ENCODE data around the gene KCNB1. TPM values are rescaled to one million over a fixed set of nuclear protein-coding genes. Genes with fewer than 3 reads are reported as not detected.

Gene KCNB1
- polyA plus RNA-seq, 4 donors = 0.38 to 1.2 TPM; not detected in 2

- WGBS, 3 donors = 69 to 75% (median 69%) methylated on average over 6 of the region's 6 CpGs
- FAIRE-seq = no peak
- no peak for DNase-seq
- H3K4me1 ChIP-seq (ENCODE audit: control insufficient read depth in 3 of 3, insufficient read depth in 2 of 3, low read depth in 1 of 3, low read length in 2 of 3) = no peaks in the 10 kb centered on the region
- no peak overlapping the region for H3K4me3 ChIP-seq (ENCODE audit: low read depth in 1 of 3, low read length in 3 of 3)
- H3K9me3 ChIP-seq (ENCODE audit: control insufficient read depth in 2 of 2, insufficient read depth in 1 of 2, low read depth in 1 of 2, low read length in 1 of 2) = no peaks in the 10 kb centered on the region
- H3K27me3 ChIP-seq (ENCODE audit: control insufficient read depth in 3 of 3, insufficient read depth in 3 of 3, low read length in 3 of 3) = peaks cover 0 to 5% (median 0%) of the 10 kb centered on the region in 3 donors
- no peak overlapping the region for H3K27ac ChIP-seq (ENCODE audit: low read depth in 1 of 3, low read length in 2 of 3)
- no peaks in the 10 kb centered on the region for H3K36me3 ChIP-seq (ENCODE audit: control insufficient read depth in 3 of 3, insufficient read depth in 2 of 3, low read depth in 1 of 3, low read length in 3 of 3)
Measured at GRCh38 chr20:49420811-49421295, 61.6 kb downstream of the KCNB1 start.

- H3K27ac ChIP-seq (ENCODE audit: low read depth in 1 of 3, low read length in 2 of 3) = peak overlapping the region in 1 of 3 donors; percentile 4
- H3K4me3 ChIP-seq (ENCODE audit: low read depth in 1 of 3, low read length in 3 of 3) = no peak overlapping the region
- H3K9me3 ChIP-seq (ENCODE audit: control insufficient read depth in 2 of 2, insufficient read depth in 1 of 2, low read depth in 1 of 2, low read length in 1 of 2) = no peaks in the 10 kb centered on the region
- H3K4me1 ChIP-seq (ENCODE audit: control insufficient read depth in 3 of 3, insufficient read depth in 2 of 3, low read depth in 1 of 3, low read length in 2 of 3) = no peaks in the 10 kb centered on the region
- 46 to 64% (median 60%) methylated on average over 1 of the region's 1 CpG for WGBS, 3 donors
- DNase-seq (peak; percentile 16 to 34), FAIRE-seq (no peak)
- H3K36me3 ChIP-seq (ENCODE audit: control insufficient read depth in 3 of 3, insufficient read depth in 2 of 3, low read depth in 1 of 3, low read length in 3 of 3) = no peaks in the 10 kb centered on the region
- H3K27me3 ChIP-seq (ENCODE audit: control insufficient read depth in 3 of 3, insufficient read depth in 3 of 3, low read length in 3 of 3) = peaks cover 0 to 5% (median 0%) of the 10 kb centered on the region in 3 donors
Measured at GRCh38 chr20:49420292-49420691, 62.2 kb downstream of the KCNB1 start.

- FAIRE-seq (no peak), DNase-seq (no peak)
- no peaks in the 10 kb centered on the region for H3K9me3 ChIP-seq (ENCODE audit: control insufficient read depth in 2 of 2, insufficient read depth in 1 of 2, low read depth in 1 of 2, low read length in 1 of 2)
- H3K27ac ChIP-seq (ENCODE audit: low read depth in 1 of 3, low read length in 2 of 3) = peak overlapping the region in 1 of 3 donors; percentile 17
- H3K36me3 ChIP-seq (ENCODE audit: control insufficient read depth in 3 of 3, insufficient read depth in 2 of 3, low read depth in 1 of 3, low read length in 3 of 3) = no peaks in the 10 kb centered on the region
- peaks cover 0 to 6% (median 0%) of the 10 kb centered on the region in 3 donors for H3K27me3 ChIP-seq (ENCODE audit: control insufficient read depth in 3 of 3, insufficient read depth in 3 of 3, low read length in 3 of 3)
- H3K4me3 ChIP-seq (ENCODE audit: low read depth in 1 of 3, low read length in 3 of 3) = no peak overlapping the region
- 29 to 81% (median 58%) methylated on average over 1 of the region's 1 CpG for WGBS, 3 donors
- H3K4me1 ChIP-seq (ENCODE audit: control insufficient read depth in 3 of 3, insufficient read depth in 2 of 3, low read depth in 1 of 3, low read length in 2 of 3) = no peaks in the 10 kb centered on the region
Measured at GRCh38 chr20:49419785-49420184, 62.7 kb downstream of the KCNB1 start.

- Histone ChIP-seq H3K27me3 (ENCODE audit: control insufficient read depth in 3 of 3, insufficient read depth in 3 of 3, low read length in 3 of 3) (peaks cover 0 to 11% (median 0%) of the 10 kb centered on the region in 3 donors), H3K27ac (ENCODE audit: low read depth in 1 of 3, low read length in 2 of 3) (peak overlapping the region in 2 of 3 donors; percentile 12 to 38), H3K4me3 (ENCODE audit: low read depth in 1 of 3, low read length in 3 of 3) (no peak overlapping the region), H3K4me1 (ENCODE audit: control insufficient read depth in 3 of 3, insufficient read depth in 2 of 3, low read depth in 1 of 3, low read length in 2 of 3) (no peaks in the 10 kb centered on the region), H3K9me3 (ENCODE audit: control insufficient read depth in 2 of 2, insufficient read depth in 1 of 2, low read depth in 1 of 2, low read length in 1 of 2) (no peaks in the 10 kb centered on the region), H3K36me3 (ENCODE audit: control insufficient read depth in 3 of 3, insufficient read depth in 2 of 3, low read depth in 1 of 3, low read length in 3 of 3) (no peaks in the 10 kb centered on the region)
- DNase-seq (no peak), FAIRE-seq (no peak)
- 61 to 66% (median 65%) methylated on average over 7 of the region's 7 CpGs for WGBS, 3 donors
Measured at GRCh38 chr20:49418809-49419208, 63.7 kb downstream of the KCNB1 start.

- no peaks in the 10 kb centered on the region for H3K4me1 ChIP-seq (ENCODE audit: control insufficient read depth in 3 of 3, insufficient read depth in 2 of 3, low read depth in 1 of 3, low read length in 2 of 3)
- WGBS, 3 donors = 61 to 67% (median 62%) methylated on average over 9 of the region's 9 CpGs
- DNase-seq (no peak), FAIRE-seq (no peak)
- no peak overlapping the region for H3K27ac ChIP-seq (ENCODE audit: low read depth in 1 of 3, low read length in 2 of 3)
- no peaks in the 10 kb centered on the region for H3K36me3 ChIP-seq (ENCODE audit: control insufficient read depth in 3 of 3, insufficient read depth in 2 of 3, low read depth in 1 of 3, low read length in 3 of 3)
- peaks cover 0 to 16% (median 3%) of the 10 kb centered on the region in 3 donors for H3K27me3 ChIP-seq (ENCODE audit: control insufficient read depth in 3 of 3, insufficient read depth in 3 of 3, low read length in 3 of 3)
- no peaks in the 10 kb centered on the region for H3K9me3 ChIP-seq (ENCODE audit: control insufficient read depth in 2 of 2, insufficient read depth in 1 of 2, low read depth in 1 of 2, low read length in 1 of 2)
- H3K4me3 ChIP-seq (ENCODE audit: low read depth in 1 of 3, low read length in 3 of 3) = no peak overlapping the region
Measured at GRCh38 chr20:49417843-49418555, 64.5 kb downstream of the KCNB1 start.

- Histone ChIP-seq H3K27ac (ENCODE audit: low read depth in 1 of 3, low read length in 2 of 3) (no peak overlapping the region), H3K27me3 (ENCODE audit: control insufficient read depth in 3 of 3, insufficient read depth in 3 of 3, low read length in 3 of 3) (peaks cover 0 to 16% (median 3%) of the 10 kb centered on the region in 3 donors), H3K9me3 (ENCODE audit: control insufficient read depth in 2 of 2, insufficient read depth in 1 of 2, low read depth in 1 of 2, low read length in 1 of 2) (no peaks in the 10 kb centered on the region), H3K4me3 (ENCODE audit: low read depth in 1 of 3, low read length in 3 of 3) (no peak overlapping the region), H3K36me3 (ENCODE audit: control insufficient read depth in 3 of 3, insufficient read depth in 2 of 3, low read depth in 1 of 3, low read length in 3 of 3) (no peaks in the 10 kb centered on the region), H3K4me1 (ENCODE audit: control insufficient read depth in 3 of 3, insufficient read depth in 2 of 3, low read depth in 1 of 3, low read length in 2 of 3) (no peaks in the 10 kb centered on the region)
- WGBS, 3 donors = 77 to 82% (median 82%) methylated on average over 8 of the region's 8 CpGs
- DNase-seq (no peak), FAIRE-seq (no peak)
Measured at GRCh38 chr20:49415668-49416044, 66.8 kb downstream of the KCNB1 start.

- peaks cover 0 to 16% (median 3%) of the 10 kb centered on the region in 3 donors for H3K27me3 ChIP-seq (ENCODE audit: control insufficient read depth in 3 of 3, insufficient read depth in 3 of 3, low read length in 3 of 3)
- no peaks in the 10 kb centered on the region for H3K36me3 ChIP-seq (ENCODE audit: control insufficient read depth in 3 of 3, insufficient read depth in 2 of 3, low read depth in 1 of 3, low read length in 3 of 3)
- no peak overlapping the region for H3K27ac ChIP-seq (ENCODE audit: low read depth in 1 of 3, low read length in 2 of 3)
- no peaks in the 10 kb centered on the region for H3K4me1 ChIP-seq (ENCODE audit: control insufficient read depth in 3 of 3, insufficient read depth in 2 of 3, low read depth in 1 of 3, low read length in 2 of 3)
- H3K4me3 ChIP-seq (ENCODE audit: low read depth in 1 of 3, low read length in 3 of 3) = no peak overlapping the region
- FAIRE-seq = no peak
- no peaks in the 10 kb centered on the region for H3K9me3 ChIP-seq (ENCODE audit: control insufficient read depth in 2 of 2, insufficient read depth in 1 of 2, low read depth in 1 of 2, low read length in 1 of 2)
- WGBS, 3 donors = 51 to 59% (median 53%) methylated on average over 8 of the region's 8 CpGs
- DNase-seq = no peak
Measured at GRCh38 chr20:49415005-49415667, 67.3 kb downstream of the KCNB1 start.

- Histone ChIP-seq H3K4me3 (ENCODE audit: low read depth in 1 of 3, low read length in 3 of 3) (no peak overlapping the region), H3K27ac (ENCODE audit: low read depth in 1 of 3, low read length in 2 of 3) (no peak overlapping the region), H3K36me3 (ENCODE audit: control insufficient read depth in 3 of 3, insufficient read depth in 2 of 3, low read depth in 1 of 3, low read length in 3 of 3) (no peaks in the 10 kb centered on the region), H3K4me1 (ENCODE audit: control insufficient read depth in 3 of 3, insufficient read depth in 2 of 3, low read depth in 1 of 3, low read length in 2 of 3) (no peaks in the 10 kb centered on the region), H3K27me3 (ENCODE audit: control insufficient read depth in 3 of 3, insufficient read depth in 3 of 3, low read length in 3 of 3) (peaks cover 0 to 16% (median 3%) of the 10 kb centered on the region in 3 donors), H3K9me3 (ENCODE audit: control insufficient read depth in 2 of 2, insufficient read depth in 1 of 2, low read depth in 1 of 2, low read length in 1 of 2) (no peaks in the 10 kb centered on the region)
- no peak for DNase-seq
- WGBS, 3 donors = 74 to 88% (median 88%) methylated on average over 4 of the region's 4 CpGs
- FAIRE-seq = no peak
Measured at GRCh38 chr20:49413677-49414076, 68.8 kb downstream of the KCNB1 start.

Data from small intestine (tissue), 7 donors.